HG02885 (cell line): ENCODE data around the gene OR2V2.
"Not testable (repeated sequence)": the region's sequence is repeated elsewhere in the genome, so short reads cannot be mapped to it uniquely, and the experiment has no call there.

Experiments used
- ATAC-seq: cut with Tn5 transposase; IDR thresholded peaks from one replicate; pipeline ENCODE4 v1.9.1; 2021; ENCODE audit warnings: mild to moderate bottlenecking; ENCODE audit not compliant: unreplicated experiment, poor library complexity

OR2V2 gene

GRCh38 chr5:181114844-181115778 is 32.3 kb upstream of the OR2V2 start:
- ATAC-seq: no peak

- no peak for ATAC-seq
These were observed 29.0 kb upstream of the OR2V2 start for GRCh38 chr5:181118369-181118768.

GRCh38 chr5:181119105-181119504 is 28.3 kb upstream of the OR2V2 start:
- no peak for ATAC-seq

GRCh38 chr5:181120306-181120705 is 27.1 kb upstream of the OR2V2 start:
- no peak for ATAC-seq

- ATAC-seq: no peak
These were observed 26.6 kb upstream of the OR2V2 start for GRCh38 chr5:181120761-181121160.

GRCh38 chr5:181121675-181122561 is 25.5 kb upstream of the OR2V2 start:
- ATAC-seq: no peak

- ATAC-seq: no peak
These were observed 22.9 kb upstream of the OR2V2 start for GRCh38 chr5:181124526-181124925.

GRCh38 chr5:181126841-181127240 is 20.5 kb upstream of the OR2V2 start:
- no peak for ATAC-seq

- no peak for ATAC-seq
These were observed 19.9 kb upstream of the OR2V2 start for GRCh38 chr5:181127456-181127855.

- ATAC-seq: no peak
These were observed 19.3 kb upstream of the OR2V2 start for GRCh38 chr5:181127907-181128626.

- ATAC-seq: no peak
These were observed 17.8 kb upstream of the OR2V2 start for GRCh38 chr5:181129601-181130000.

GRCh38 chr5:181130081-181130480 is 17.3 kb upstream of the OR2V2 start:
- not testable (repeated sequence) for ATAC-seq

GRCh38 chr5:181130832-181131496 is 16.4 kb upstream of the OR2V2 start, which contains the start of gene OR2V1:
Gene OR2V1 (minus strand): TSS chr5:181131169. CDS start chr5:181125304, 5,865 bp downstream.
- no peak for ATAC-seq

GRCh38 chr5:181131514-181131913 is 15.9 kb upstream of the OR2V2 start:
- no peak for ATAC-seq

GRCh38 chr5:181133083-181133482 is 14.3 kb upstream of the OR2V2 start:
- ATAC-seq: no peak

- no peak for ATAC-seq
These were observed 13.7 kb upstream of the OR2V2 start for GRCh38 chr5:181133610-181134231.

- no peak for ATAC-seq
These were observed 13.1 kb upstream of the OR2V2 start for GRCh38 chr5:181134259-181134658.

GRCh38 chr5:181136361-181136955 is 10.9 kb upstream of the OR2V2 start:
- ATAC-seq: no peak

GRCh38 chr5:181138258-181138657 is 9.1 kb upstream of the OR2V2 start:
- no peak for ATAC-seq
